Measurements from ENCODE around the gene GIMAP4.

GIMAP4 gene

GRCh38 chr7:150620061-150620460 is 52.9 kb downstream of the GIMAP4 start:
- TF ChIP-seq CTCF (IDR thresholded peaks at IDR 0.05; ENCODE audit: borderline replicate concordance, extremely low read depth, low read length, poor library complexity, severe bottlenecking) (no peak), EZH2 (IDR thresholded peaks at IDR 0.05; ENCODE audit: borderline replicate concordance, low read depth, low read length, severe bottlenecking) (no peak)
- Histone ChIP-seq H4K20me1 (ENCODE audit: insufficient read depth, low read length) (no peaks in the 10 kb centered on the region), H3K4me3 (ENCODE audit: low read depth in 1 of 2, low read length in 2 of 2) (no peak overlapping the region), H3K27me3 (ENCODE audit: insufficient read depth, low read length, poor library complexity) (no peaks in the 10 kb centered on the region), H3K79me2 (ENCODE audit: insufficient read depth, low read length) (no peaks in the 10 kb centered on the region), H2AFZ (ENCODE audit: low read depth, low read length) (no peak overlapping the region), H3K27ac (ENCODE audit: low read length) (no peak overlapping the region), H3K9me3 (ENCODE audit: insufficient read depth, low read length, severe bottlenecking) (no peaks in the 10 kb centered on the region), H3K36me3 (ENCODE audit: insufficient read depth, low read length) (peaks cover 3% of the 10 kb centered on the region; the same call in 1 of the 2 replicates), H3K4me1 (ENCODE audit: insufficient read depth, low read length) (peaks cover under 1% of the 10 kb centered on the region; the same call in 1 of the 2 replicates), H3K9ac (ENCODE audit: low read depth, low read length) (no peak overlapping the region), H3K4me2 (ENCODE audit: insufficient read depth, low read length) (no peak overlapping the region)
- DNase-seq (no peak), ATAC-seq (ENCODE audit: insufficient read depth, low read depth) (no peak)

GRCh38 chr7:150620617-150621371 is 53.6 kb downstream of the GIMAP4 start:
- no peaks in the 10 kb centered on the region for H3K79me2 ChIP-seq (ENCODE audit: insufficient read depth, low read length)
- ATAC-seq (ENCODE audit: insufficient read depth, low read depth) (no peak; the same call in 2 of the 3 replicates), DNase-seq (no peak)
- H3K4me2 ChIP-seq (ENCODE audit: insufficient read depth, low read length) = no peak overlapping the region
- no peak overlapping the region for H2AFZ ChIP-seq (ENCODE audit: low read depth, low read length)
- no peaks in the 10 kb centered on the region for H3K4me1 ChIP-seq (ENCODE audit: insufficient read depth, low read length)
- H3K9ac ChIP-seq (ENCODE audit: low read depth, low read length) = no peak overlapping the region
- H3K27me3 ChIP-seq (ENCODE audit: insufficient read depth, low read length, poor library complexity) = no peaks in the 10 kb centered on the region
- no peak overlapping the region for H3K4me3 ChIP-seq (ENCODE audit: low read depth in 1 of 2, low read length in 2 of 2)
- H4K20me1 ChIP-seq (ENCODE audit: insufficient read depth, low read length) = no peaks in the 10 kb centered on the region
- H3K9me3 ChIP-seq (ENCODE audit: insufficient read depth, low read length, severe bottlenecking) = no peaks in the 10 kb centered on the region
- peaks cover 7% of the 10 kb centered on the region for H3K36me3 ChIP-seq (ENCODE audit: insufficient read depth, low read length)
- TF ChIP-seq EZH2 (IDR thresholded peaks at IDR 0.05; ENCODE audit: borderline replicate concordance, low read depth, low read length, severe bottlenecking) (no peak), CTCF (IDR thresholded peaks at IDR 0.05; ENCODE audit: borderline replicate concordance, extremely low read depth, low read length, poor library complexity, severe bottlenecking) (no peak)
- H3K27ac ChIP-seq (ENCODE audit: low read length) = no peak overlapping the region

- no peak overlapping the region for H3K4me3 ChIP-seq (ENCODE audit: low read depth in 1 of 2, low read length in 2 of 2)
- ATAC-seq (ENCODE audit: insufficient read depth, low read depth) (no peak), DNase-seq (no peak)
- no peaks in the 10 kb centered on the region for H4K20me1 ChIP-seq (ENCODE audit: insufficient read depth, low read length)
- no peak overlapping the region for H3K9ac ChIP-seq (ENCODE audit: low read depth, low read length)
- H3K36me3 ChIP-seq (ENCODE audit: insufficient read depth, low read length) = peaks cover 12% of the 10 kb centered on the region
- peaks cover 2% of the 10 kb centered on the region; the same call in 1 of the 2 replicates for H3K79me2 ChIP-seq (ENCODE audit: insufficient read depth, low read length)
- no peak overlapping the region for H2AFZ ChIP-seq (ENCODE audit: low read depth, low read length)
- H3K4me2 ChIP-seq (ENCODE audit: insufficient read depth, low read length) = no peak overlapping the region
- no peaks in the 10 kb centered on the region for H3K27me3 ChIP-seq (ENCODE audit: insufficient read depth, low read length, poor library complexity)
- TF ChIP-seq EZH2 (IDR thresholded peaks at IDR 0.05; ENCODE audit: borderline replicate concordance, low read depth, low read length, severe bottlenecking) = no peak
- no peak for TF ChIP-seq CTCF (IDR thresholded peaks at IDR 0.05; ENCODE audit: borderline replicate concordance, extremely low read depth, low read length, poor library complexity, severe bottlenecking)
- H3K9me3 ChIP-seq (ENCODE audit: insufficient read depth, low read length, severe bottlenecking) = no peaks in the 10 kb centered on the region
- no peaks in the 10 kb centered on the region; the same call in 1 of the 2 replicates for H3K4me1 ChIP-seq (ENCODE audit: insufficient read depth, low read length)
- no peak overlapping the region for H3K27ac ChIP-seq (ENCODE audit: low read length)
Observed at GRCh38 chr7:150621376-150621775, 54.2 kb downstream of the GIMAP4 start.

Data from DND-41 (cell line).